Measurements from ENCODE around the gene PEX14. TPM values are rescaled to one million over a fixed set of nuclear protein-coding genes. Genes with fewer than 3 reads are reported as not detected.

PEX14 gene
- total RNA-seq, 1 experiment from 2014 or later, result 27.3 TPM

DNA sequence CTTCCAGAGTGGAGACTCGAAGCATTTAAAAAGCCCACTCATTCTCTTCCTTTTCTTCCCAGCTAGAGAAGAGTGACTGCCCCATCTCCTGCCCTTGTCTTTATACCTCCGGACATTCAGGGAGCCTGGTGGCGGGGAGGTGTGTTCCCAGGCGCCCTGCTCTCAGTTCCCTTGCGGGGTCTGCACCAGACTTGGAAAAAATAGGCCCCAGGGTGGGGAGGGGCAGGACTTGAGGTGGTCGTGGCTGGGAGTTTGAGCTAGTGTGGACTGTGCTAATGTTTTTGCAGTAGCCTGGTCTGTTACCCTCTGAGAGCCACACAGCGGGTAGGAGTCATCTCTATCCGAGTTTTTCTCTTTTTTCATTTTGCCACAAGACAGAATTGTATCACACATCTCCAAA is 139.1 kb downstream of the PEX14 start (continued):
- TF ChIP-seq, protein P1, sequence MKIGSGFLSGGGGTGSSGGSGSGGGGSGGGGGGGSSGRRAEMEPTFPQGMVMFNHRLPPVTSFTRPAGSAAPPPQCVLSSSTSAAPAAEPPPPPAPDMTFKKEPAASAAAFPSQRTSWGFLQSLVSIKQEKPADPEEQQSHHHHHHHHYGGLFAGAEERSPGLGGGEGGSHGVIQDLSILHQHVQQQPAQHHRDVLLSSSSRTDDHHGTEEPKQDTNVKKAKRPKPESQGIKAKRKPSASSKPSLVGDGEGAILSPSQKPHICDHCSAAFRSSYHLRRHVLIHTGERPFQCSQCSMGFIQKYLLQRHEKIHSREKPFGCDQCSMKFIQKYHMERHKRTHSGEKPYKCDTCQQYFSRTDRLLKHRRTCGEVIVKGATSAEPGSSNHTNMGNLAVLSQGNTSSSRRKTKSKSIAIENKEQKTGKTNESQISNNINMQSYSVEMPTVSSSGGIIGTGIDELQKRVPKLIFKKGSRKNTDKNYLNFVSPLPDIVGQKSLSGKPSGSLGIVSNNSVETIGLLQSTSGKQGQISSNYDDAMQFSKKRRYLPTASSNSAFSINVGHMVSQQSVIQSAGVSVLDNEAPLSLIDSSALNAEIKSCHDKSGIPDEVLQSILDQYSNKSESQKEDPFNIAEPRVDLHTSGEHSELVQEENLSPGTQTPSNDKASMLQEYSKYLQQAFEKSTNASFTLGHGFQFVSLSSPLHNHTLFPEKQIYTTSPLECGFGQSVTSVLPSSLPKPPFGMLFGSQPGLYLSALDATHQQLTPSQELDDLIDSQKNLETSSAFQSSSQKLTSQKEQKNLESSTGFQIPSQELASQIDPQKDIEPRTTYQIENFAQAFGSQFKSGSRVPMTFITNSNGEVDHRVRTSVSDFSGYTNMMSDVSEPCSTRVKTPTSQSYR (CRISPR knock-in tag; IDR thresholded peaks at IDR 0.05), result no peak
- TF ChIP-seq, protein P2, sequence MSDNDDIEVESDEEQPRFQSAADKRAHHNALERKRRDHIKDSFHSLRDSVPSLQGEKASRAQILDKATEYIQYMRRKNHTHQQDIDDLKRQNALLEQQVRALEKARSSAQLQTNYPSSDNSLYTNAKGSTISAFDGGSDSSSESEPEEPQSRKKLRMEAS (CRISPR knock-in tag; IDR thresholded peaks at IDR 0.05), result no peak
- TF ChIP-seq, protein P3, sequence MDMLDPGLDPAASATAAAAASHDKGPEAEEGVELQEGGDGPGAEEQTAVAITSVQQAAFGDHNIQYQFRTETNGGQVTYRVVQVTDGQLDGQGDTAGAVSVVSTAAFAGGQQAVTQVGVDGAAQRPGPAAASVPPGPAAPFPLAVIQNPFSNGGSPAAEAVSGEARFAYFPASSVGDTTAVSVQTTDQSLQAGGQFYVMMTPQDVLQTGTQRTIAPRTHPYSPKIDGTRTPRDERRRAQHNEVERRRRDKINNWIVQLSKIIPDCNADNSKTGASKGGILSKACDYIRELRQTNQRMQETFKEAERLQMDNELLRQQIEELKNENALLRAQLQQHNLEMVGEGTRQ (CRISPR knock-in tag; IDR thresholded peaks at IDR 0.05), result no peak
- TF ChIP-seq GTF2I (CRISPR knock-in tag; conservative IDR thresholded peaks at IDR 0.05) (no peak), TCF7 (CRISPR knock-in tag; IDR thresholded peaks at IDR 0.05; ENCODE audit: low read depth) (no peak), ETV6 (CRISPR knock-in tag; IDR thresholded peaks at IDR 0.05) (no peak), ZNF671 (CRISPR knock-in tag; IDR thresholded peaks at IDR 0.05) (no peak), NR3C1 (CRISPR knock-in tag; conservative IDR thresholded peaks at IDR 0.05; ENCODE audit: low read depth) (no peak)
- TF ChIP-seq, protein P4, sequence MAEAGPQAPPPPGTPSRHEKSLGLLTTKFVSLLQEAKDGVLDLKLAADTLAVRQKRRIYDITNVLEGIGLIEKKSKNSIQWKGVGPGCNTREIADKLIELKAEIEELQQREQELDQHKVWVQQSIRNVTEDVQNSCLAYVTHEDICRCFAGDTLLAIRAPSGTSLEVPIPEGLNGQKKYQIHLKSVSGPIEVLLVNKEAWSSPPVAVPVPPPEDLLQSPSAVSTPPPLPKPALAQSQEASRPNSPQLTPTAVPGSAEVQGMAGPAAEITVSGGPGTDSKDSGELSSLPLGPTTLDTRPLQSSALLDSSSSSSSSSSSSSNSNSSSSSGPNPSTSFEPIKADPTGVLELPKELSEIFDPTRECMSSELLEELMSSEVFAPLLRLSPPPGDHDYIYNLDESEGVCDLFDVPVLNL (CRISPR knock-in tag; IDR thresholded peaks at IDR 0.05; ENCODE audit: borderline replicate concordance, low read depth), result no peak
- TF ChIP-seq, protein P5, sequence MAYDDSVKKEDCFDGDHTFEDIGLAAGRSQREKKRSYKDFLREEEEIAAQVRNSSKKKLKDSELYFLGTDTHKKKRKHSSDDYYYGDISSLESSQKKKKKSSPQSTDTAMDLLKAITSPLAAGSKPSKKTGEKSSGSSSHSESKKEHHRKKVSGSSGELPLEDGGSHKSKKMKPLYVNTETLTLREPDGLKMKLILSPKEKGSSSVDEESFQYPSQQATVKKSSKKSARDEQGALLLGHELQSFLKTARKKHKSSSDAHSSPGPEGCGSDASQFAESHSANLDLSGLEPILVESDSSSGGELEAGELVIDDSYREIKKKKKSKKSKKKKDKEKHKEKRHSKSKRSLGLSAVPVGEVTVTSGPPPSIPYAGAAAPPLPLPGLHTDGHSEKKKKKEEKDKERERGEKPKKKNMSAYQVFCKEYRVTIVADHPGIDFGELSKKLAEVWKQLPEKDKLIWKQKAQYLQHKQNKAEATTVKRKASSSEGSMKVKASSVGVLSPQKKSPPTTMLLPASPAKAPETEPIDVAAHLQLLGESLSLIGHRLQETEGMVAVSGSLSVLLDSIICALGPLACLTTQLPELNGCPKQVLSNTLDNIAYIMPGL (CRISPR knock-in tag; IDR thresholded peaks at IDR 0.05), result no peak
- TF ChIP-seq, protein P6, sequence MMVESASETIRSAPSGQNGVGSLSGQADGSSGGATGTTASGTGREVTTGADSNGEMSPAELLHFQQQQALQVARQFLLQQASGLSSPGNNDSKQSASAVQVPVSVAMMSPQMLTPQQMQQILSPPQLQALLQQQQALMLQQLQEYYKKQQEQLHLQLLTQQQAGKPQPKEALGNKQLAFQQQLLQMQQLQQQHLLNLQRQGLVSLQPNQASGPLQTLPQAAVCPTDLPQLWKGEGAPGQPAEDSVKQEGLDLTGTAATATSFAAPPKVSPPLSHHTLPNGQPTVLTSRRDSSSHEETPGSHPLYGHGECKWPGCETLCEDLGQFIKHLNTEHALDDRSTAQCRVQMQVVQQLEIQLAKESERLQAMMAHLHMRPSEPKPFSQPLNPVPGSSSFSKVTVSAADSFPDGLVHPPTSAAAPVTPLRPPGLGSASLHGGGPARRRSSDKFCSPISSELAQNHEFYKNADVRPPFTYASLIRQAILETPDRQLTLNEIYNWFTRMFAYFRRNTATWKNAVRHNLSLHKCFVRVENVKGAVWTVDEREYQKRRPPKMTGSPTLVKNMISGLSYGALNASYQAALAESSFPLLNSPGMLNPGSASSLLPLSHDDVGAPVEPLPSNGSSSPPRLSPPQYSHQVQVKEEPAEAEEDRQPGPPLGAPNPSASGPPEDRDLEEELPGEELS (CRISPR knock-in tag; IDR thresholded peaks at IDR 0.05), result no peak

DNA sequence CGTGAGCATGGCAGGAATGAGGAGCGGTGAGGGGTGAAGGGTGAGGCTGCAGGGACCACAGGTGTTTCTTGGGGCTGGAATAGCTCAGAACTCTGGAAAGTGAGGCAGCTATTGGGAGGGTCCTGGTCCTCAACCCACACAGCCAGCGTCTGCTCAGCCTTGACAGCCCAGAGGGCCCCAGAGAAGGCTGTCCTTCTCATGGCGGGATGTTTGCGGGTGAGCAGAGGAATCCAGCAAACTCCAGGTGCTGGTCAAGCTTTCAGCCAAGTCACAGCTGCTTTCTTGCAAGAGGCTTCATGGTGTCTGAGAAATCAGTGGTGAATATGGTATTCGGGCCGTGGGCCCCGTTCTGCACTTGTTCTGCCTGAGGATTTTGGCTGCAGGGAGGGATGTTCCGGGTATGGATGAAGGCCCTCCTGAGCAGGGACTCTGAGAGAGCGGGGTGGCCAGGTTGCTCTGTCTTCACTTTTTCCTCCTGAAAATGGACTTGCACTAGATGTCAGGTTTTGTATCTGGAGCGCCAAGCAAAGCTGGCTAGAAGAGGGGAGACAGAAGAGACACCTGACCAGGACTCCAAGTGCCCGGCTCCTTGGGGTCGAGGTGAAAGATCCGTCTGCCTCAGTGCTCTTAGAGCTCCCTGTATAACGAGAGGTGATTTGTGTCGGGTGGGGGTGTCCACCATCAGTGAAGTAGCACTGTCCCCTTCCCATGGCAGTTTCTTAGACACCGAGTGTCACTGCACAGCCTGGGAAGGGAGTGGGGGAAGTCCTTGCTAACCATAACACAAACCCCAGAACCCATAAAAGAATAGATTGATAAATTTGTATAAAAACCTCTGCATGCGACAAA is 139.9 kb downstream of the PEX14 start:
- no peak for DNase-seq (ENCODE audit: low spot score)
- H3K36me3 Mint-ChIP-seq, result no peaks in the 10 kb centered on the region
- CTCF ChIA-PET, result no interaction called here
- peak overlapping the region; percentile 68 for H3K27ac Mint-ChIP-seq
- H3K9me3 Mint-ChIP-seq, result no peaks in the 10 kb centered on the region
- POLR2A ChIA-PET, result interaction anchor here (0.5 kb wide), 1 partner anchor 109 kb away, joined by 4 read pairs; no protein-coding TSS in a partner anchor
- peaks cover 16% of the 10 kb centered on the region for H3K4me1 Mint-ChIP-seq
- H3K4me3 Mint-ChIP-seq, result no peak overlapping the region
- no peak for ATAC-seq
- no peaks in the 10 kb centered on the region for H3K27me3 Mint-ChIP-seq (ENCODE audit: low read depth)
- TF ChIP-seq ZNF416 (CRISPR knock-in tag; IDR thresholded peaks at IDR 0.05) (no peak), ATF1 (CRISPR knock-in tag; IDR thresholded peaks at IDR 0.05) (no peak), NFATC4 (CRISPR knock-in tag; IDR thresholded peaks at IDR 0.05) (no peak), ESRRA (CRISPR knock-in tag; IDR thresholded peaks at IDR 0.05; ENCODE audit: borderline replicate concordance) (no peak), NFE2L1 (CRISPR knock-in tag; IDR thresholded peaks at IDR 0.05) (no peak), ZNF121 (CRISPR knock-in tag; IDR thresholded peaks at IDR 0.05) (no peak)
- TF ChIP-seq, protein P7, sequence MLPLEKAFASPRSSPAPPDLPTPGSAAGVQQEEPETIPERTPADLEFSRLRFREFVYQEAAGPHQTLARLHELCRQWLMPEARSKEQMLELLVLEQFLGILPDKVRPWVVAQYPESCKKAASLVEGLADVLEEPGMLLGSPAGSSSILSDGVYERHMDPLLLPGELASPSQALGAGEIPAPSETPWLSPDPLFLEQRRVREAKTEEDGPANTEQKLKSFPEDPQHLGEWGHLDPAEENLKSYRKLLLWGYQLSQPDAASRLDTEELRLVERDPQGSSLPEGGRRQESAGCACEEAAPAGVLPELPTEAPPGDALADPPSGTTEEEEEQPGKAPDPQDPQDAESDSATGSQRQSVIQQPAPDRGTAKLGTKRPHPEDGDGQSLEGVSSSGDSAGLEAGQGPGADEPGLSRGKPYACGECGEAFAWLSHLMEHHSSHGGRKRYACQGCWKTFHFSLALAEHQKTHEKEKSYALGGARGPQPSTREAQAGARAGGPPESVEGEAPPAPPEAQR (CRISPR knock-in tag; IDR thresholded peaks at IDR 0.05), result no peak
- TF ChIP-seq, protein P8, sequence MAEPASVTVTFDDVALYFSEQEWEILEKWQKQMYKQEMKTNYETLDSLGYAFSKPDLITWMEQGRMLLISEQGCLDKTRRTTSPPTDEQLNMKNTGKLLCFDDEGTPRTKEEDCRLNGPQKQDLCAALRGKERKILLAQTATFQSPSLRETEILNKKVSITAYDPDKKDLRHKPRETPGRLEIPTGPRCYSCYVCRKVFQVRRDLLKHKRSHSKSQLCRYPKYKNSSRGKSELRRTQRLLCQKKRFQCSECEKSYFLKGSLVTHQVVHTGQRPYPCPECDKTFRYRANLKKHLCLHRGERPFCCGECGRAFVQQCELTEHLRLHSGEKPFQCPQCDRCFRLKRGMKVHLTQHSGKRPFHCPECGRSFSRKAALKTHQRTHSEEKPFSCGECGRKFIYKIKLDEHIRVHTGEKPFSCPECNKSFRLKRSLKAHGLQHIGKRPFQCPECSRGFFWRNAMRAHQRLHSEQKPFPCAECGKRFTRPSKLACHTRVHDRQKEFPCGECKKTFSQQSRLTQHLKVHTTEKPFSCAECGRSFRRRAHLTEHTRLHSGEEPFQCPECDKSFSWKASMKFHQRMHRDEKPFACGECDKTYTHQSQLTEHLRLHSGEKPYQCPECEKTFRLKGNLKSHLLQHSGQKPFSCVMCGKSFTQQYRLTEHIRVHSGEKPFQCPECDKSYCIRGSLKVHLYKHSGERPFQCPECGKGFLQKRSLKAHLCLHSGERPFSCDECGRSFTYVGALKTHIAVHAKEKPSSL (CRISPR knock-in tag; conservative IDR thresholded peaks at IDR 0.05), result no peak

All from WTC11 (cell line).